A673 (cell line): ENCODE results near the gene CCDC190. TPM values are rescaled to one million over a fixed set of nuclear protein-coding genes. Genes with fewer than 3 reads are reported as not detected.

Experiments used
- BruUV-seq: library from RNA; stranded (reverse); fragments of 400-500 nt; replicated peaks from 2 replicates; lab custom pipeline; 2021; lab: Mats Ljungman, UMichigan
- CTCF ChIA-PET: fragments of 300-600 bp; sonication (Branson Sonifier 250); formaldehyde crosslinking; loops from one replicate; lab custom pipeline; 2022; ENCODE audit warnings: antibody characterized with exemption; lab: Charles Lee
- POLR2A ChIA-PET: fragments of 300-600 bp; sonication (Branson Sonifier 250); formaldehyde crosslinking; loops from one replicate; lab custom pipeline; 2022; ENCODE audit warnings: antibody characterized with exemption; ENCODE audit not compliant: low non-redundant PET; lab: Charles Lee
- DNase-seq: peaks from one replicate; pipeline ENCODE4 v3.0.0-alpha.2; 2015; ENCODE audit warnings: low spot score
- H3K27ac ChIP-seq: fragments of 200-600 bp; sonication (generic); 2 replicates; pipeline ENCODE4 v1.5.1; 2016; ENCODE audit warnings: mixed run types, low read depth, mild to moderate bottlenecking, mixed read lengths, antibody characterized with exemption, low read length; ENCODE audit not compliant: poor library complexity, severe bottlenecking
- H3K27me3 ChIP-seq: fragments of 200-600 bp; sonication (generic); replicated peaks from 2 replicates; pipeline ENCODE4 v1.6.1; 2017; ENCODE audit warnings: mixed run types, low read depth, mild to moderate bottlenecking, mixed read lengths, antibody characterized with exemption, low read length; ENCODE audit not compliant: insufficient read depth, poor library complexity
- H3K36me3 ChIP-seq: fragments of 200-600 bp; sonication (generic); 2 replicates; pipeline ENCODE4 v1.6.1; 2016; ENCODE audit warnings: mixed run types, mild to moderate bottlenecking, mixed read lengths, antibody characterized with exemption, low read length; ENCODE audit not compliant: insufficient read depth, poor library complexity, severe bottlenecking
- H3K4me1 ChIP-seq: fragments of 200-600 bp; sonication (generic); 2 replicates; pipeline ENCODE4 v1.6.1; 2017; ENCODE audit warnings: mixed run types, mild to moderate bottlenecking, mixed read lengths, antibody characterized with exemption, low read length; ENCODE audit not compliant: insufficient read depth, poor library complexity, severe bottlenecking
- H3K4me3 ChIP-seq: fragments of 200-600 bp; sonication (generic); 2 replicates; pipeline ENCODE4 v1.5.1; 2016; ENCODE audit warnings: low read depth, mixed run types, mild to moderate bottlenecking, mixed read lengths, low read length; ENCODE audit not compliant: poor library complexity, severe bottlenecking
- H3K9me3 ChIP-seq: fragments of 200-600 bp; sonication (generic); 2 replicates; pipeline ENCODE4 v1.6.1; 2016; ENCODE audit warnings: mixed run types, low read depth, mild to moderate bottlenecking, mixed read lengths, antibody characterized with exemption, low read length; ENCODE audit not compliant: poor library complexity, severe bottlenecking
- EZH2 ChIP-seq: fragments of 200-600 bp; sonication (generic); IDR thresholded peaks from 2 replicates; pipeline ENCODE4 v1.6.1; 2017; ENCODE audit warnings: borderline replicate concordance, low read depth, mild to moderate bottlenecking, mixed read lengths, antibody characterized with exemption, low read length; ENCODE audit not compliant: poor library complexity, severe bottlenecking
- intact Hi-C: fragments of 100-400 bp; cut with micrococcal nuclease; formaldehyde crosslinking; loops from one replicate; pipeline ENCODE4 v1.10.0; 2022; ENCODE audit not compliant: unreplicated experiment
- total RNA-seq: library from RNA; stranded (reverse); gene quantifications from 2 replicates; pipeline ENCODE4 v1.2.3, GENCODE V29; 2021
- TF ChIP-seq, protein P1 (sequence below): fragments of 300-800, 200-600 bp; sonication (generic); conservative IDR thresholded peaks from 2 replicates; pipeline ENCODE4 v1.5.1; 2017; ENCODE audit warnings: low read depth, mild to moderate bottlenecking, antibody characterized with exemption, low read length, moderate library complexity, mixed read lengths

Gene CCDC190
- total RNA-seq, 1 experiment from 2014 or later, result 0.39 TPM

DNA sequence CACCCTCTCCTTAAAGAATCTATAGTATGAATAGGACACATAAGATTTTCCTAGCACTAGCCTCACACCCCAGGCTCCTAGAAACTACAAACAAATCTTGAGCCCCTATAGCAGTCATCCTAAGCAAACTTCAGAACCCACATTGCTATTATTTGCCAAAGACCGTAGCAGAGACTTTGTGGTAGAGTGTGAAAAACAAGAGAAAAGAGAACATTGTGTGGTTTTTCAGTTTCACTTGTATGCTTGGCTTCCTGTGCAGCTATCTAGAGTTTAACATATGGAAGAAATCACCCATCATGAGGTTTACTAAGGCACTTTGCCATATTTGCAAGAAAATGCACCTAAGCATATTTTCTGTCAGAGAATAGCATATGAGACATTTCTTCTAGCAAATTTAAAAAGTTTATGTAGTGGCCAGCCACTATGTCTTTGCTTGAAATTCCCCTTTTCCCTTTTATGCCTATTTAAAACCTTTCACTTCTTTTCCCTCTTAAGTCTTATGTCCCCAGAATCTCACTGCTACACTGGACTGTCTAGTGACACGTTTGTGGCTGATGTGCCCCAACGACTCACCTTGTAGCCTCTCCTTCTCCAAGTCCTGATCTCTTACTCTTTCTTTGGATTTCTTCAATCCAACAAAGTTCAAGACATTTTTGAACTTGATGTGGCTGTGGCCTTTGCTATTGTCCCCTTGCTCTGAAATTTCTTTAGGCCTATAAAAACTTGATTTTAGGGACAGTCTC, 25.6 kb downstream of the CCDC190 start:
- peaks cover 14% of the 10 kb centered on the region for H3K9me3 ChIP-seq
- TF ChIP-seq, protein P1, sequence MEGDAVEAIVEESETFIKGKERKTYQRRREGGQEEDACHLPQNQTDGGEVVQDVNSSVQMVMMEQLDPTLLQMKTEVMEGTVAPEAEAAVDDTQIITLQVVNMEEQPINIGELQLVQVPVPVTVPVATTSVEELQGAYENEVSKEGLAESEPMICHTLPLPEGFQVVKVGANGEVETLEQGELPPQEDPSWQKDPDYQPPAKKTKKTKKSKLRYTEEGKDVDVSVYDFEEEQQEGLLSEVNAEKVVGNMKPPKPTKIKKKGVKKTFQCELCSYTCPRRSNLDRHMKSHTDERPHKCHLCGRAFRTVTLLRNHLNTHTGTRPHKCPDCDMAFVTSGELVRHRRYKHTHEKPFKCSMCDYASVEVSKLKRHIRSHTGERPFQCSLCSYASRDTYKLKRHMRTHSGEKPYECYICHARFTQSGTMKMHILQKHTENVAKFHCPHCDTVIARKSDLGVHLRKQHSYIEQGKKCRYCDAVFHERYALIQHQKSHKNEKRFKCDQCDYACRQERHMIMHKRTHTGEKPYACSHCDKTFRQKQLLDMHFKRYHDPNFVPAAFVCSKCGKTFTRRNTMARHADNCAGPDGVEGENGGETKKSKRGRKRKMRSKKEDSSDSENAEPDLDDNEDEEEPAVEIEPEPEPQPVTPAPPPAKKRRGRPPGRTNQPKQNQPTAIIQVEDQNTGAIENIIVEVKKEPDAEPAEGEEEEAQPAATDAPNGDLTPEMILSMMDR, result no peak
- TF ChIP-seq EZH2, result no peak
- no peaks in the 10 kb centered on the region for H3K27me3 ChIP-seq
- no peak for DNase-seq
- peaks cover 7% of the 10 kb centered on the region for H3K4me1 ChIP-seq
- H3K4me3 ChIP-seq, result no peak overlapping the region
- no peaks in the 10 kb centered on the region for H3K36me3 ChIP-seq
- BruUV-seq, result no TSS peak
- ChIA-PET POLR2A (no interaction called here), CTCF (no interaction called here)
- intact Hi-C loops, result loop anchor here (5.0 to 10.0 kb wide), 2 partner anchors 443 to 781 kb away; no protein-coding TSS in a partner anchor
- H3K27ac ChIP-seq, result no peak overlapping the region

GRCh38 chr1:162832470-162832869, 28.5 kb downstream of the CCDC190 start:
- TF ChIP-seq, protein P1, result no peak
- Histone ChIP-seq H3K27me3 (no peaks in the 10 kb centered on the region), H3K4me3 (no peak overlapping the region), H3K27ac (no peak overlapping the region), H3K9me3 (no peaks in the 10 kb centered on the region), H3K4me1 (no peaks in the 10 kb centered on the region), H3K36me3 (no peaks in the 10 kb centered on the region)
- POLR2A ChIA-PET, result no interaction called here
- intact Hi-C loops, result loop anchor here (10.0 kb wide), 1 partner anchor 778 kb away; no protein-coding TSS in a partner anchor
- CTCF ChIA-PET, result no interaction called here
- no peak for DNase-seq
- BruUV-seq, result no TSS peak

GRCh38 chr1:162829268-162829667, 31.7 kb downstream of the CCDC190 start:
- BruUV-seq, result no TSS peak
- no peak overlapping the region for H3K27ac ChIP-seq

More at GRCh38 chr1:162829268-162829667, 31.7 kb downstream of the CCDC190 start:
- intact Hi-C loops, result loop anchor here (10.0 kb wide), 1 partner anchor 214 kb away; no protein-coding TSS in a partner anchor
- H3K4me1 ChIP-seq, result no peaks in the 10 kb centered on the region
- no peaks in the 10 kb centered on the region for H3K27me3 ChIP-seq
- no peak for DNase-seq
- H3K4me3 ChIP-seq, result no peak overlapping the region
- TF ChIP-seq, protein P1, result no peak
- no peak for TF ChIP-seq EZH2
- CTCF ChIA-PET, result no interaction called here
- H3K36me3 ChIP-seq, result no peaks in the 10 kb centered on the region
- POLR2A ChIA-PET, result no interaction called here
- no peaks in the 10 kb centered on the region for H3K9me3 ChIP-seq
